ENCODE data around the gene WASHC3. TPM values are rescaled to one million over a fixed set of nuclear protein-coding genes. Genes with fewer than 3 reads are reported as not detected.
"Not testable (repeated sequence)": the region's sequence is repeated elsewhere in the genome, so short reads cannot be mapped to it uniquely, and the experiment has no call there.

WASHC3 gene
- total and polyA plus RNA-seq, 11 donors, result 34.8 to 65.5 (median 43.0) TPM

GRCh38 chr12:102080842-102081241 lies 19.1 kb upstream of the WASHC3 start:
- no peak overlapping the region for H3K4me3 ChIP-seq
- DNase-seq, result no peak
- no peaks in the 10 kb centered on the region for H3K9me3 ChIP-seq
- H3K27me3 ChIP-seq, result no peaks in the 10 kb centered on the region
- intact Hi-C loops (cut with DNase I), result no loop called here
- H3K27ac ChIP-seq, result no peak overlapping the region
- ATAC-seq, result no peak
- H3K4me1 ChIP-seq, result no peaks in the 10 kb centered on the region
- 91 to 96% (median 93%) methylated on average over 4 of the region's 4 CpGs for WGBS, 4 donors
- peaks cover 0 to 95% (median 89%) of the 10 kb centered on the region in 9 donors for H3K36me3 ChIP-seq
- no peak for TF ChIP-seq CTCF (IDR thresholded peaks at IDR 0.05)
- no peak for TF ChIP-seq POLR2A (IDR thresholded peaks at IDR 0.05)

- H3K27ac ChIP-seq; DNase-seq; ATAC-seq; H3K4me3 ChIP-seq; H3K27me3 ChIP-seq; H3K9me3 ChIP-seq; intact Hi-C loops (cut with DNase I): not testable (repeated sequence)
- H3K4me1 ChIP-seq, result peaks cover 0 to 33% (median 0%) of the 10 kb centered on the region in 12 donors
- WGBS, 4 donors, result 88 to 95% (median 91%) methylated on average over 7 of the region's 7 CpGs
- peaks cover 0 to 43% (median 35%) of the 10 kb centered on the region in 9 donors for H3K36me3 ChIP-seq
Observed at GRCh38 chr12:102072092-102072491, 10.3 kb upstream of the WASHC3 start.

GRCh38 chr12:102069707-102070106 lies 7.9 kb upstream of the WASHC3 start:
- peak in 2 of 4 donors; percentile 47 to 57 for ATAC-seq
- intact Hi-C loops (cut with DNase I), result loop anchor here in 1 of 10 donors (10.0 kb wide), 1 partner anchor 55 kb away; the partner anchor contains the start of genes NUP37 and PARPBP
- H3K27ac ChIP-seq, result peak overlapping the region in 4 of 12 donors; percentile 7 to 40 (median 18)

GRCh38 chr12:102067574-102068258 lies 5.9 kb upstream of the WASHC3 start:
- H3K9me3 ChIP-seq, result no peaks in the 10 kb centered on the region
- intact Hi-C loops (cut with DNase I), result loop anchor here in 1 of 10 donors (10.0 kb wide), 1 partner anchor 57 kb away; the partner anchor contains the start of genes NUP37 and PARPBP
- no peaks in the 10 kb centered on the region for H3K36me3 ChIP-seq
- no peak for DNase-seq
- no peak overlapping the region for H3K4me3 ChIP-seq
- no peak for ATAC-seq
- peaks cover 0 to 33% (median 0%) of the 10 kb centered on the region in 12 donors for H3K4me1 ChIP-seq
- H3K27me3 ChIP-seq, result no peaks in the 10 kb centered on the region
- no peak overlapping the region for H3K27ac ChIP-seq
- WGBS, 4 donors, result 76 to 83% (median 79%) methylated on average over 5 of the region's 5 CpGs
- TF ChIP-seq CTCF (IDR thresholded peaks at IDR 0.05) (no peak), POLR2A (IDR thresholded peaks at IDR 0.05) (no peak)

More at GRCh38 chr12:102069707-102070106, 7.9 kb upstream of the WASHC3 start:
- no peak for TF ChIP-seq CTCF (IDR thresholded peaks at IDR 0.05)
- TF ChIP-seq POLR2A (IDR thresholded peaks at IDR 0.05), result no peak
- no peak overlapping the region for H3K4me3 ChIP-seq
- WGBS, 4 donors, result 44 to 68% (median 56%) methylated on average over 3 of the region's 3 CpGs
- H3K4me1 ChIP-seq, result peaks cover 0 to 33% (median 0%) of the 10 kb centered on the region in 12 donors
- peaks cover 0 to 19% (median 15%) of the 10 kb centered on the region in 9 donors for H3K36me3 ChIP-seq
- DNase-seq, result no peak
- H3K27me3 ChIP-seq, result no peaks in the 10 kb centered on the region
- H3K9me3 ChIP-seq, result no peaks in the 10 kb centered on the region

Measured in heart left ventricle (tissue), 16 donors.